Measurements from ENCODE around the gene GPR78.
"Not testable (repeated sequence)": the region's sequence is repeated elsewhere in the genome, so short reads cannot be mapped to it uniquely, and the experiment has no call there.

The GPR78 gene

DNA sequence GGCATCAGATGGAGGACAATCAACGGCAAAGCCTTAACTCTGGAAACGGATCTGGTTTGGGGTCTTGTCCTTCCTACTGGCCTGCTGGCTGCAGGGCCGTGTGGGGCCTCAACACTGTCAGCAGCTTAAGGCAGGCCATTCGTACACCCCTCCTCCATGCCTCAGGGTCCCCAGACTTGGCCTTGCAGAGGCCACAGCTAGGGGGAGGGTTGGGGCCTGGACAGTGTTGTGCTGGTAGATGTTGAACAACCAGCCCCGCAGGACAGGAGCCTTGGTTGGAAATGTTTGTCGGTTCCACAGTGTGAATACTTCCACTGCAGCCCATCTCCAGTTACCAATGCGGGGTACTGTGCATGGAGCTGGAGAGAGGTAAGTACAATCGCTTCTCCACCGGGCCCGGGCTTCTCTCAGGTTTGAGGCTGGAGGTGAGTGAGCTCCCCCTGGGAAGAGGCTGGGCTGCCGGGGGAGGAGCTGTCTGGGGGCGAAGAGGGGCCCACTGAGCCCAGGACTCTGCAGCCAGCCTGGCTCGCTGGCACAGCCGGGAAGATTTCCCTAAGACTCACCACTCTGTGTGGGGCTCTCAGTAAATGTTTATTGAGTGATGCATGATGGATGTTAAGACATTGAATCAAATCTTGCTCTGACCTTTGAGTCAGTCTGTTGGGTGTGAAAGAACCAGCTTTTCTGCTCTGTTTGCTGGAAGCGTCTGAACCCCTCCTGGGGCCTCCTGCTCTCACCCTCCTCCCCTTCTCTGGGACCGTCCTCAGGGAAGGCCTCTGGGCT, 19.7 kb upstream of the GPR78 start:
- no peak for DNase-seq (ENCODE audit: extremely low read depth in 1 of 2, low read depth in 1 of 2)

DNA sequence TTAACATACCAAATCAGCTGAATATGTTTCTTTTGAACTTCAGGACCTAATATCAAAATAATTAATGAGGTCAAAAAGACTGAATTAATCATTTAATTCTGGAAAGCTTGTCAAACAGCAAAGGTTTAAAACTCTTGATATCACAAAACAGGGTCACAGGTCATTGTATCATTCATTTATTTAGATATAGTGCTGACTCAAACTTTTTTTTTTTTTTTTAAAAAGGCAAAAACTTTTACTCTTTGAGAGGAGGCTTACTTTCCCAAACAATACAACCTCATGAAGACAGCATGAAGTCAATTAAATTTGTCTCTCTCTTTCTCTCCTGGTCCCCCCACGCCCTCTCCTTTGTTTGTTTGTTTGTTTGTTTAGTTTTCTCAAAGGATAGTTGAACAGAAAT, 15.6 kb upstream of the GPR78 start:
- DNase-seq (ENCODE audit: extremely low read depth in 1 of 2, low read depth in 1 of 2) = no peak

DNA sequence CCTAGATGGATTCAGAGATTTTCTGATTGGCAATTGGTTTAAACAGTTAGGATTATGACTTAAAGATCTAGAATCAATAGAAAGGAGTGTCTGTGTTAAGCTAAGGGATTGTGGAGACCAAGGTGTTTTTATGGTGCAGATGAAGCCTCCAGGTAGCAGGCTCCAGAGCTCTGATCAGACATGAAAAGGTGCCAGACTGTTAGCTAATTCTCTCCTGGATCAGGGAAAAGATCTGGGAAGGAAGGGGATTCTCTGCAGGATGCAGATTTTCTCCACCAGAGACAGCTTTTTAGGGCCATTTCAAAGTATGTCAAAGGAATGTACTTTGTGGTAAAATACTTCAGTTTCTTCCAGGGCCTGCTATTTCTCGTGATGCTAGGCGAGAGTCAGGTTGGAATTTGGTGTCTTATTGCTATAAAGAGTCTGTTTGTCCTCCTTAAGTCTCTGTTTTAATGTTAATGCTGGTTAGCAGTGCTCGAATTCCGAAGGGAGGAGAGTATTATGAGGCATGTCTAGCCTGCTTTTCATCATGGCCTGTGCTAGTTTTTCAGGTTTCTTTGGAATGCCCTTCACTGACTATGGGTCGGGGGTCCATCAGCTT, 12.0 kb upstream of the GPR78 start:
- no peak for DNase-seq (ENCODE audit: extremely low read depth in 1 of 2, low read depth in 1 of 2)

DNA sequence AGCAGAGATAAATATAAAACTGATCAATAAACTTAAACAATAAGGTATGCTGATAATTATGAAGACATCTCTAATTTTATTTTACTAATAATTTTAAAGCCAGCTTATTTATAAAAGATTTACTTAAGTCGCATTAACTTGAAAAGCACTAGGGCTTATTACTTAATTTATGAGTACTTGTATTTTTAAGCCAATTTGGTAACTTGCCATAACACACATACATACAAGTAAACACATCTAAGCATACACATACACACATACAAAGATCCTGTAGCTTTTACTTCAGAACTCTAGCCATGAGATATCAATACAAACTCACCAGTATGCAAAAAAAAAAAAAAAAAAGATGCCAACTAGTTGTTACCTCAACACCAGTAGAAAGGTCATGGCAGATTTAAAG, 10.0 kb upstream of the GPR78 start:
- DNase-seq (ENCODE audit: extremely low read depth in 1 of 2, low read depth in 1 of 2) = no peak

DNA sequence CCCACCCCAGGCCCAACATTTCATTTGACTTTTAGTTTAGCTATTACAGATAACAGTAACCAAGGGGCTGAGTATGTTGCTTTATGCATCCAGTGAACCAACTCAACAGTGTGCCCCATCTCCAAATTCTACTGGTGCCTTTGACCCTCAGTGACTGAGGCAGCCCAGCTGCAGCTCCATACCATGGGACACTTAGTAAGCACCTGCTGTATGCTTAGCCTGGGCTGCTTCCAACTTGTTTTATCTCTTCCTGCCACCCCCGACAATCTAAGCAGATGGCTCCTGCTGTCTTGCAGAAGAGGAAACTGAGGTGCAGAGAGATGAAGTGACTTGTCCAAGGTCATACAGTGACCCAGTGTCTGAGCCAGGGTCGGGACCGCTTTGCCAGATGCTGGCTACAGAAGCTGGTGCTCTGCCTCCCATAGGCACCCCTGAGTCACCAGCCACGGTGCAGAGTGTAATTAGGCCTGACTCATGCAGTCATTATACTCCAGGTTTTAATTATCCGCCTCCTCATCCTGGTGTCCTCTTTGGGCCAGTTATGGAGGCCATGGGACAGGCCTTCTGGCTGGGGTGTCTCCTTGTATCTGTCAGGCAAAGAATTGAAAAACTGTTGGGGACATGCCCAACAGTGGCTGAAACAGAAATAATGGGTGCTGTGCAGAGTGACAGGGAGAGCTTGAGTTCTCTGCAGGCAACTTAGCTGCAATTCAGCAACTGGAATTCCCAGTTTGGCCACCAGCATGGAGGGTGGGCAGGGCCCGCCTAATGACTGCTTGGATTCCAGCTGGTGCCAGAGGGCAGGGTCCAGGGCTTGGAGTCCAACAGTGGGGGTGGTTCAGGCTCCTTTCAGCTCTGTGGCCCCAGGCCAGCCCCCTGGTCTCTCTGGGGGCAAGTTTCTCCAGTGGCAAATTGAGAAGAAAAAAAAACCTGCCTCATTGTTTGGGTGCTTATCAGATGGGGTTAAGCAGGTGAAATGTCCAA, 8.2 kb upstream of the GPR78 start:
- DNase-seq (ENCODE audit: extremely low read depth in 1 of 2, low read depth in 1 of 2) = no peak

DNA sequence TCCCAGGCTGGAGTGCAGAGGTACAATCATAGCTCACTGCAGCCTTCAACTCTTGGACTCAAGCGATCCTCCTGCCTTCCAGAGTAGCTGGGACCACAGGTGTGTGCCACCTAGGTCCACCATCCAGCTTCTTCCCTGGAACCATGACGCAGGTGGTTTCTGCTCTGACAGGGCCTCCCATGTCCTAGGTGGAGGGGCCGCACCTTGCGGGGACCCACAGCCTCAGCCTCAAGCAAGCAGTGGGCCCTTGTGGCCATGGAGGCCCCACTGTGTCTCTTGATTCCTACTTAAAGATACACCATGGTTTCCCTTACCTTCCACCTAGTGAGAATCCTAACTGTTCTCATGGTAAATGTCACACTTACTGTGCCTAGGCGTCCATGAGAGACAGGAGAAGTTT, 6.9 kb upstream of the GPR78 start:
- DNase-seq (ENCODE audit: extremely low read depth in 1 of 2, low read depth in 1 of 2) = no peak

DNA sequence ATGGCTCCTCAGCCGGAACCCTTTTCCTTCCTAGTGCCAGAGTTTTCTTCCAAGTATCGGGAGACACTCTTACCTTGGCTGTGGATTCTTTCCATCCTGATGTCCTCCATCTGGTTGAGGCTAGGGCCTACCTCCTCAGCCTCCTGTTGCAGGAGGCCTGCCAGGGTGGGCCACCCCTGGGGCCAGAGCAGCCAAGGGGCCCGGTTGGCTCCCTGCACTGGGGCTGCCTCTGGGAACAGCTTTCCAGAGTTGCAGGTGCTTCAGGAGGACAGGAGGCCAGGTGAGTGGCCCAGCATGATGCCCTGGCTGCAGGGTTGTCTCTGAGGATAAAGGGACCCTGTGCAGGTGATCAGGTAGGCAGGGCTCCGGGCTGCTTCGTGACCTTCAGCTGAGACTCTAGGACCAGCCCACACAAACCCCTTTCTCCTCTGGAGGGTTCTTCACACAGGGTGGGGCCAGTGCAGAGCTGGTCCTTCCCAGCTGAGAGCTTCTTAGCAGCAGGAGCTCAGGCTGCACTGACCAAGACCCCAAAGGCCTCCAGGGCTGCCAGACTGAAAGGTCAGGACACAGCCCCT, 5.3 kb upstream of the GPR78 start:
- no peak for DNase-seq (ENCODE audit: extremely low read depth in 1 of 2, low read depth in 1 of 2)

DNA sequence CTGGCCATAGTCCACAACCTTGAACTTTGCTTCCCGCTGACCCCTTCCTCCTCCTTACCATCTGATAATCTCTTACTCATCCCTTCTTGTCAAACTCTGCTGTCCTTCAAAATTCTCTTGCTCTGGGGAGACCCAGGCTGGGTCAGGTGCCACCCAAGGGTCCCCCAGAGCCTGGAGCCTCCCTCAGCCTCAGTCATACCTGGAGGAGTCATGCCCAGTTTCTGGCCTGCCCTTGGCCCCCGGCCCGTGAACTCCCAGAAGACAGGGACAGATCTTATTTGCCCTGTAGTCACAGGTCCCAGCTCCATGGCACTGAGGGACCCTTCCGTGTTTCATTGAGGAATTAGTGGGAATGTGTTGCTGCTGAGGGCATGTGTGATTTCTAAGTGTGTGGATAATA, 4.7 kb upstream of the GPR78 start:
- DNase-seq (ENCODE audit: extremely low read depth in 1 of 2, low read depth in 1 of 2) = no peak

DNA sequence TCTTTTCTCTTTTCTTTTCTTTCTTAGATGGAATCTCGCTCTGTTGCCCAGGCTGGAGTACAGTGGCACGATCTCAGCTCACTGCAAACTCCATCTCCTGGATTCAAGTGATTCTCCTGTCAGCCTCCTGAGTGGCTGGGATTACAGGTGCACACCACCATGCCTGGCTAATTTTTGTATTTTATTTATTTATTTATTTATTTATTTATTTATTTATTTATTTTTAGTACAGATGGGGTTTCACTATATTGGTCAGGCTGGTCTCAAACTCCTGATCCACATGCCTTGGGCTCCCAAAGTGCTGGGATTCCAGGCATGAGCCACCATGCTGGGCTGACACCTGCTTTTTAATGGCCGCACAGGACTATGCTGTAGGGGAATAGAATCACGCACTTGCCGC, 3.6 kb upstream of the GPR78 start:
- DNase-seq (ENCODE audit: extremely low read depth in 1 of 2, low read depth in 1 of 2) = not testable (repeated sequence)

DNA sequence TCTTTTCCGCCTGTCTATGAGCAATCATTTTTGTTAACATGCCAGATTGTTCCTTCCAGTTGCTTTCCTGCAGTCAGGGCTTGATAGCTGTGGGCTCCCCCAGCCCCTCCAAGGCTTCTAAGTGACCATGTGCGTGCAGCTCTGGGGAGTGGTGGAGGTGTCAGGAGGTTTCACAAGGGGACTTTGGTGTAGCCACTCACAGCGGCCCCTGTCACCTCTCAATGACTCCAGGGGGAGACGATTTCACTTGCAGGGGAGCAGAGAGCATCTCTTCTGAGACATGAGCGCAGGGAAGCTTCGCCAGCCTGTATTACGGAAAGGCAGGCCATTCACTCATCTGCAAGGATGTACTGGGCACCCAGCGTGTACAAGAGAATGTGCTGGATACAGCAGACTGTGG, 3.1 kb upstream of the GPR78 start:
- DNase-seq (ENCODE audit: extremely low read depth in 1 of 2, low read depth in 1 of 2) = no peak

DNA sequence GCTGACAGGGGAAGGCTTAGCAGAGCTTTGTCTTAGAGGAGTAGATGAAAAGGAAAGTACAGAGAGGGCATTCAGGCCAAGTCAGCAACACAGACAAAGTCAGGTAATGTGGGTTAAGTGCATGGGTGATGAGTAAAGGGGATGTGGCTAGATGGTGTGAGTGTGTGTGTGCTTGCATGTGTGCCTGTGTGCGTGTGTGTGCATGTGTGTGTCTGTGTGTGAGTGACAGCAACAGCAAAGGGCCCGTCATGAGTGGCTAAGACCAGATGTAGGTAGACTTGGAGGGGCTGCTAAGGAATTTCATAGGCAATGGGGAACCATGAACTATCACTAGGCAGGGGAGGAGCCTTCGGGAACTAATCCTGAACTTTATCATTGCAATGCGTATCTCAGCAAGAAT, 2.2 kb upstream of the GPR78 start:
- no peak for DNase-seq (ENCODE audit: extremely low read depth in 1 of 2, low read depth in 1 of 2)

DNA sequence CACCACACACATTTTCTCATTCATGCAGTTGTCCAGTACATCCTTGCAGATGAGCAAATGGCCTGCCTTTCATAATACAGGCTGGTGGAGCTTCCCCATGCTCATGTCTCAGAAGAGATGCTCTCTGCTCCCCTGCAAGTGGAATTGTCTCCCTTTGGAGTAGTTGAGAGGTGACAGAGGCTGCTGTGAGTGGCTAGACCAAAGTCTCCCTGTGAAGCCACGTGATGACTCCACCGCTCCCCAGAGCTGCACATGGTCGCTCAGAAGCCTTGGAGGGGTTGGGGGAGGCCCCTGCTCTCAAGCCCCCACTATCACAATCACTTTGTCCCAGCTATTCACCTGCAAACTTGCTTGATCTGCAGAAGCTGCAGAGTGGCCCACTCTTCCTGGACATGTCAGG, 1.5 kb upstream of the GPR78 start:
- DNase-seq (ENCODE audit: extremely low read depth in 1 of 2, low read depth in 1 of 2) = no peak

DNA sequence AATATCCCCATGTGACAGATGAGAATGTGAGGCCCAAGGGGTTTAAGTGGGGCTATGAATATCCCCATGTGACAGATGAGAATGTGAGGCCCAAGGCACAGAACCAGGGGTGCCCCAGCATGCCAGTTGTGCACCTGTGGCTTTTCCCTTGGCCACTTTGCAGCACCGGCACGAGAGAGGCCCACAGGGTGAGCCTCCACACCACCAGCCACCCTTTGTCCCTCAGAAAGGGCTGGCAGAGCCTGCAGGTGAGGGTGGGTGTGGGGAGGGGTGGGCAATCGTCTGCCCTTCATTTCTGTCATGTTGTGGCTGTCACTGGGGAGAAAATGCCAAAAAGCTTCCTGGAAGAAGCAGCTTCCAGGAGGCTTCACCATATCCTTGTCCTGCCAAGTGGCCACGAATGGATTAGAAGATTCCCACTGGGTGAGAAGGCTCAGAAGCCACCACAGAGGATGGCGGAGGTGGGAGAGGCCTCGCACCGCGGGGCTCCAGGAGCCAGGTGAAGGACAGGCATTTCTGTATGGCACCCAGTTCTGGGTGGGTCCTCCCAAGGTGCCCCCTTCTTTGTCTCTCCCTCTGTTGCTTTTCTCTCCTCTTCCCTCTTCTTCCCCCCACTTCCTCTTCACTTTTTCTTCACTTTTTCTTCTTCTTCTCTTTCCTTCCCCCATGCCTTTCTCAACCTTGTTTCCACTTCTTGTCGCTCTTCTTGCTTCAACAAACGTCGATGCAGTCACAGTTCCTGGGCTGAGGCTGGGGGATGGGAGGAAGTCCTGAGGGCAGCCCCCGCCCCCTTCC, 469 bp upstream of the GPR78 start:
- DNase-seq (ENCODE audit: extremely low read depth in 1 of 2, low read depth in 1 of 2) = no peak

DNA sequence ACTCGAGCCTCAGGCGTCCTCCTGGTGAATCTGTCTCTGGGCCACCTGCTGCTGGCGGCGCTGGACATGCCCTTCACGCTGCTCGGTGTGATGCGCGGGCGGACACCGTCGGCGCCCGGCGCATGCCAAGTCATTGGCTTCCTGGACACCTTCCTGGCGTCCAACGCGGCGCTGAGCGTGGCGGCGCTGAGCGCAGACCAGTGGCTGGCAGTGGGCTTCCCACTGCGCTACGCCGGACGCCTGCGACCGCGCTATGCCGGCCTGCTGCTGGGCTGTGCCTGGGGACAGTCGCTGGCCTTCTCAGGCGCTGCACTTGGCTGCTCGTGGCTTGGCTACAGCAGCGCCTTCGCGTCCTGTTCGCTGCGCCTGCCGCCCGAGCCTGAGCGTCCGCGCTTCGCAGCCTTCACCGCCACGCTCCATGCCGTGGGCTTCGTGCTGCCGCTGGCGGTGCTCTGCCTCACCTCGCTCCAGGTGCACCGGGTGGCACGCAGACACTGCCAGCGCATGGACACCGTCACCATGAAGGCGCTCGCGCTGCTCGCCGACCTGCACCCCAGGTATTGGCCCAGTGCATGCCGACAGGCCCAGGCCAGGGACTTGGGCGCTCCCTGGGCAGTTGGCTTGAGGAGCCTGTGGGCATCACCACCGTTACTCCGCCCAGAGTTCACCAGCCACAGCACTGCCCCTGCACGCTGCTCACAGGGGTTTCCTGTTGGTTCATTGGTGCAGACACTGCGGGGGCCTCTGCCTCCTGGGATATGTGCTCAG, 1.1 kb downstream of the GPR78 start:
- no peak for DNase-seq (ENCODE audit: extremely low read depth in 1 of 2, low read depth in 1 of 2)

DNA sequence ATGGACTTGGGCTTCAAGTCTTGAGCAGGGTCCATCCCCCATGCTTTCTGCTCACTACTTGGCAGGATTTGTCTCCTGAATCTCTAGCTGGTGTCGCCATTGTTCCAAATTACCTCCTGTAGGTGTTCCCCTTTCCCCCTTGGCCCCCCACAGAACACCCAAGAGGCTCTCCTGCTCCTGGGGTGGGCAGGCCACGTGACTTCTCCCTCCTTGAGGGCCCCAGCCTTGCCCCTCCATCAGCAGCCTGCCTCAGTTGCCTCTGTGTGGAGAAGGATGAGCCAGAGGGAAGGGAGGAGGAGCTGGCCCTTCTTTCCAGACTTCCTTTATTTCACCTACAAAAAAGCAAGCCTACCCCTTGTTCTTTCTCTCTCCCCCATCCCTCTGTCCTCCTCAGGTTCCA, 1.8 kb downstream of the GPR78 start:
- DNase-seq (ENCODE audit: extremely low read depth in 1 of 2, low read depth in 1 of 2) = no peak

DNA sequence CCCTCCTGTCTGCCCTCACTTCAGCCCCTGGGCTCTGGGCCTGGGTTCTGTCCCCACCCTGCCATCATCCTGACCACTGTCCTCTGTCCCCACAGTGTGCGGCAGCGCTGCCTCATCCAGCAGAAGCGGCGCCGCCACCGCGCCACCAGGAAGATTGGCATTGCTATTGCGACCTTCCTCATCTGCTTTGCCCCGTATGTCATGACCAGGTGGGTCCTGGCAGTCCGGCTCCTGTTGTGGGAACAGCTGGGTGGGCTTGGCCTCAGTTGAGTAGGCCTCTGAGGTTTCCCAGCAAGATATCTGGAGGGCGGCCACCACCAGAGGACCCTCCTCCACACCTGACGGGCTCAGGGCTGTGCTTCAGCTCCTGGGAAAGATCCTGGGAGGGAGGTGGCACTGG, 2.2 kb downstream of the GPR78 start:
- no peak for DNase-seq (ENCODE audit: extremely low read depth in 1 of 2, low read depth in 1 of 2)

DNA sequence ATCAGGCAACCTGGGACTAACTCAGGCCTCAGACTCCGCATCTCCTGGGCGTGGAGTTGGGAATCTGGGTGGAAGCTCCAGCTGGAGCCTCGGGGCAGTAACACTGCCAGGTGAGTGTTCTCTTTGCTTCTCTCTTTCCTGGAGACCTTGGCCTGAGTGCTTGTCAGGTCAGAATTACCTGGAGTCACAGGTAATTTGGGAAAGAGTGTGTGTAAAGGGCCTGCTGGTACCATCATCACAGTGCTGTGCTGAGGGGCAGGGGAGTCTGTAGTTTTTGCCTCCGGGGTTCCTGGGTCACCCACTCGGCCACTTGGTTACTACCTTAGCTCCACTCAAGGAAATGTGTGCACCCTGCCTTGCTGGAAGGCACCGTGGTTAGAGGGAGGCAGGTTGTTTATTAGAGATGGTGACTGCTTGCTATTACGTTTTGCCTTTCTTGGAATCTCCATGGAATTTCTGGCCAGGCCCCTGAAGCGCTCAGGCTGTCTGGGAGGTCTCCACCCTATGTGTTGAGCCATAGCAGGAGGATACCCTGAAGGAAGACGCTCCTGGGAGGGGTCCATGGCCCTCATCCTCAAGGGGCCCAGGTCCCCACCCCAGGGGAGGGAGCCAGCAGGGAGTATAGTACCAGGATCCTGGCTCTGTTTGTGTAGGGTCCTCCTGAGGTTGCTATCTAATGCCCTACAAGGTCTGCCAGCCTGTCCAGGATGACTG, 2.9 kb downstream of the GPR78 start:
- DNase-seq (ENCODE audit: extremely low read depth in 1 of 2, low read depth in 1 of 2) = no peak

DNA sequence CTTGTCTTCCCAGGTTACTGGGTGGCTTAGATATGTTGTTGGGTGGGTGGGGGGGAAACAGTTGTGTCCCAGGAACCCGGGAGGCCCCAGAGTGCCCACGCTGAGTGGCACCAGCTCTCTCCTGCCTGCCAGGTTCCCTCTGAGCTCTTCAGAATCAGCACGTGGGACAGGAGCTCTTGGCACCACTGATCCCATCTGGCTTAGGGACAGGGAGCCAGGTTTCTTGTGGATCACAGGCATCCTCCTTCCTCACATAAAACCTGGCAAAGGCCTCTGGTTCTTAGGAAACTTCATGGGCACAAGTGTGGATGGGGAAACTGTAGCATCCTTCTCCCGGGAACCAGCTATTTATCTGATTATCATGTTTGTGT, 3.4 kb downstream of the GPR78 start:
- no peak for DNase-seq (ENCODE audit: extremely low read depth in 1 of 2, low read depth in 1 of 2)

DNA sequence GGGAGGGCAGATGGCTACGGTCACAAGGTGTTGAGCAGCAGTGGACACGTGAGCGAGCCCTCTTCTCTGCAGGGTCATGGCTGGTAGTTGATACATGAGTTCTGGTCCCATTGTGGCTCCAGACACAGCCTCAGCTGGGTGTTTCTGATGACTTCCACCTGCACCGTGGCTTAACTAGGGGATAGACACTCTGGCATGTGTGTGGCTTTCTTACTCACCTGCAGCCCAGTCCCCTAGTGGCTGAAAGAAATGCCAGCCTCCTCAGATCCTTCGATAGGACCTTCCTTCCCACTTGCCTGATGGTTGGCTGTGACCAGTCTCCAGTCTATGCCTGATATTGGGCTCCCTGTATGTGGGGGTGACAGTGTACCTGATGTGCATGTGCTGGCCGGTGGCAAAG, 5.0 kb downstream of the GPR78 start:
- no peak for DNase-seq (ENCODE audit: extremely low read depth in 1 of 2, low read depth in 1 of 2)

Measured in stimulated activated CD8-positive, alpha-beta memory T cell treated with anti-CD3 and anti-CD28 coated beads, Interleukin-7, amount 100 ng/mL, for 48 hours (primary cell).